Stimulated activated CD4-positive, alpha-beta T cell treated with anti-CD3 and anti-CD28 coated beads, Interleukin-15, amount 100 ng/mL, for 1 hour (primary cell): ENCODE results near the gene SPRYD4.

ENCODE experiments used
- DNase-seq, 2 donors: peaks; one replicate each; pipeline ENCODE4 v3.0.0-alpha.2; 2020; ENCODE audit warnings: low read depth in 1 of 2, low spot score in 1 of 2

The SPRYD4 gene

GRCh38 chr12:56520048-56520447 is 51.7 kb downstream of the SPRYD4 start:
- DNase-seq, result no peak

- no peak for DNase-seq
Observed at GRCh38 chr12:56520506-56520905, 52.1 kb downstream of the SPRYD4 start.

GRCh38 chr12:56521209-56521589 is 52.8 kb downstream of the SPRYD4 start:
- DNase-seq, result no peak

- DNase-seq, result no peak
Observed at GRCh38 chr12:56521590-56522371, 53.4 kb downstream of the SPRYD4 start, which contains the start of gene RBMS2. Gene RBMS2 (plus strand): TSS chr12:56521820. CDS start chr12:56522024, 204 bp downstream.

- DNase-seq, result no peak
Observed at GRCh38 chr12:56522411-56523193, 54.2 kb downstream of the SPRYD4 start.

- DNase-seq, result no peak
Observed at GRCh38 chr12:56528846-56529245, 60.5 kb downstream of the SPRYD4 start.
